ENCODE data around the gene RIN1. TPM values are rescaled to one million over a fixed set of nuclear protein-coding genes. Genes with fewer than 3 reads are reported as not detected.
"Not testable (repeated sequence)": the region's sequence is repeated elsewhere in the genome, so short reads cannot be mapped to it uniquely, and the experiment has no call there.

The RIN1 gene
- total RNA-seq, 2 donors from 2014 or later = 1.9 to 3.4 TPM

DNA sequence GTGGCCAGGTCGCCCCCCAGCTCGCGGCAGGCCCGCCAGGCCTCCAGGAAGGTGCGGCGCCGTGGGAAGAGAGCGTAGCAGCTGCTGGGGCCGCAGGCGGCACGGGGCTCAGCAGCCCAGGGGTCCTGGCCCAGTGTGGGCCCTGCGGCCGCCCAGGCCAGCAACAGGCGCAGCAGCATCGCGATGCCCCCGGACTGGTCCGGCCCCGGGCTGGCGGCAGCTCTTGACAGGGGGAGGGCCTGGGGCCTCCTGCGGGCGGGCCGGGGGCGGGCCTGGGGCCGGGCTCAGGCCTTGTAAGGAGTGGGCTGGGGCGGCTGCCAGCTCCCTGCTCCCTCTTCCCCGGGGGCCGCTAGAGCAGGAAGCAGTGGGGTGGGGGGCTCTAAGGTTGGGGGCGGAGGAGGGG, 19.4 kb downstream of the RIN1 start, which contains the start of gene CD248:
Gene CD248 (minus strand): TSS at position 196 of the 403 bp plus-strand sequence. CDS start 17 bp downstream, at position 179.
- H3K9me3 ChIP-seq (ENCODE audit: control insufficient read depth, low read length, poor library complexity, severe bottlenecking) = no peaks in the 10 kb centered on the region
- no peak for DNase-seq
- ATAC-seq = no peak
- Mint-ChIP-seq H3K36me3 (ENCODE audit: low read depth) (no peaks in the 10 kb centered on the region), H3K27ac (no peak within 1 kb of the TSS), H3K4me3 (no peak within 1 kb of the TSS), H3K27me3 (no peaks in the 10 kb centered on the region), H3K4me1 (peaks cover 21% of the 10 kb centered on the region)

DNA sequence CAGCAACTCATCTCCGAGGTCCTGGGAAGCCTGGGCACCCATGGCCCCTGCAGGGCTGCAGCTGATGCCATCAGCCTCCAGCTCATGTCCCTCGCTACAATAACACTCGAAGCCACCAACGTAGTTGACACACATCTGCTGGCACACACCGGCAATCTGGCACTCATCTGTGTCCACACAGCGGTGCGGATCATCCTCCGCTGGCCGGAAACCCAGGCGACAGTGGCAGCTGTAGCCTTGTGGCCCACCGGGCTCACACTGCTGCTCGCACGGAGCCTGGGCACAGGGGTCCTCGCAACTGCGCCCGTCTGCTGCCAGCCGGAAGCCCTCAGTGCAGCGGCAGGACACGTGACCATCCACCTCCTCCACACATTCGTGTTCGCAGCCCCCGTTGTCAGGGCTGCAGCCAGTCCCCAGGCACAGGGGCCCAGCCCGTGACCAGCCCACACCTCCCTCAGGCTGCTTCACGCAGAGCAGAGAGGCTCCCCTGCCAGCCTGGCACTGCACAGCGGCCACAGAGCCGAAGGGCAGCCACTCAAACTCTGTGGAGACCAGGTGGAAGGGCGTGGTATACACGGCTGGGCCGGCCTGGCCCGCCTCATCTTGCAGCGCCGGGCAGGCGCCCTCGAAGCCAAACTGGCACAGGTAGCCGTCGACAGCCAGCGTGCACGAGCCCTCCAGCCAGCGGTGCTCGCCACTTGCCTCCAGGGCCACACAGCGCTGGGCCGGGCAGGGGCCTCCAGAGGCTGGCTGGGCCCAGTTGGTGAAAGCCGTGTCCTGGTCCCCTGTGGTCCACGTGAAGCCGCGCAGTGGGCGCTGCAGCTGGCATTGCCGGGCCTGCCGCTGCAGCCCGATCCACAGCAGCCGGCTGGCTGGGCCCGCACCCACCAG, 20.1 kb downstream of the RIN1 start:
- Mint-ChIP-seq H3K36me3 (ENCODE audit: low read depth) (no peaks in the 10 kb centered on the region), H3K27me3 (no peaks in the 10 kb centered on the region), H3K4me1 (peaks cover 22% of the 10 kb centered on the region), H3K27ac (peak overlapping the region; percentile 62), H3K4me3 (no peak overlapping the region)
- ATAC-seq (no peak), DNase-seq (no peak)
- H3K9me3 ChIP-seq (ENCODE audit: control insufficient read depth, low read length, poor library complexity, severe bottlenecking) = no peaks in the 10 kb centered on the region

DNA sequence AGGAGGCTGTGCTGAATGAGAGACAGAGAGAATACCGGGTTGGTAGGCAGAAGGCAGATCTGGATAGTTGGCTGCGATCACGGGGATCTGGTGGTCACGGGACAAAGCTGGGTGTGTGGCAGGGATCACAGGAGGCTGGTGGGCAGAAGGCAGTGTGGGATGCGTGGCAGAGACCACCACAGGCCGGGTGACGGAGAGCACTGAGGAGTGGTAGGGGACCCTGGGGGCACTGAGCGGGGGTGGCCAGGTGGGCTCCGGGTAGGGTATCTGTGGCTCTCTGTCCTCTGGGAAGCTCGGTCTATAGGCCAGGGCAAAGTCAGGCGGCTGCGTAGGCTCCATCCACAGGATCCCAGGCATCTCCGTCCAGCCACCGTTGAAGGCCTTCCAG, 20.7 kb downstream of the RIN1 start:
- H3K9me3 ChIP-seq (ENCODE audit: control insufficient read depth, low read length, poor library complexity, severe bottlenecking) = no peaks in the 10 kb centered on the region
- peaks cover 22% of the 10 kb centered on the region for H3K4me1 Mint-ChIP-seq
- peak overlapping the region; percentile 62 for H3K27ac Mint-ChIP-seq
- DNase-seq = no peak
- no peaks in the 10 kb centered on the region for H3K36me3 Mint-ChIP-seq (ENCODE audit: low read depth)
- H3K4me3 Mint-ChIP-seq = no peak overlapping the region
- no peaks in the 10 kb centered on the region for H3K27me3 Mint-ChIP-seq
- no peak for ATAC-seq

DNA sequence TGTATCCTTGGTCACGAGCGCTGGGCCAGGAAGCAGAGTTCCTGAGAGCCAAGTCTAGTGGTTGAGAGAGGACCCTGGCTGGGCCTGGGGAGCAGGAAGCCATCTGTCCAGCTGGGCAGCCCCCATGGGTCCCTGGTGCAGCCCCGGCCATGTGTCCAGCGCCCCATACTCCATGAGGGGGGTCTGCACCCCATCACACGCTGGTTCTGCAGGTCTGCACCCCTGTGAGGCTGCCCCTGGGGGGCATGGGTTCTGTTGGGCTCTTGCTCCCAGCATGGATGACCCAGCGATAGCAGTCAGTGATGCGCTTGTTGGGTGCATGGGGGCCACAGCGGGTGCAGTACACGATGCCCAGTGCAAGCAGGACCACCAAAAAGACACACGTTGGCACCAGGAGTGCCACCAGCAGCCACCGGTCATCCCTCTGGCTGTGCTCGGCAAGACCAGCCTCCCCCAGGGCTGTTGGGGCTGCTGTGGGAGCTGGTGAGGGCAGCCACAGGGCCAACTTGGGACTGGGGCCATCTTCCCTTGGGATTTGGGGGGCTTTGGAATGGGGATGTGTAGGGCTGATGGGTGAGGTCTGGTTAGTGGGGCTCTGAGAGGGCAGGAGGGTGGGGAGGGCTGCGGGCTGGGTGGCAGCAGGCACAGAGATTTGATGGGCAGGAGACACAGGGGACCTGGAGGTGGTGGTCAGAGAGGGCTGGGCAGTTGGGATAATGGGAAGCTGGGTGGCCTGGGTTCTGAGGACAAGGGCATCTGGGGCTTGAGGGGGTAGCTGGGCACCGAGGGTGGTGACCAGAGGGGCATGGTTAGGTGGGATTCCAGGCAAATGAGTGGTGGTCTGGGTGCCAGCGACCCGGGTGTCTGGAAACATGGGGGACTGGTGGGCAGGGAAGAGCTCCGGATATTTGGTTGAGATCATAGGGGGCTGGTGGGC, 21.4 kb downstream of the RIN1 start:
- no peaks in the 10 kb centered on the region for H3K9me3 ChIP-seq (ENCODE audit: control insufficient read depth, low read length, poor library complexity, severe bottlenecking)
- Mint-ChIP-seq H3K27me3 (no peaks in the 10 kb centered on the region), H3K4me1 (peaks cover 22% of the 10 kb centered on the region), H3K36me3 (ENCODE audit: low read depth) (no peaks in the 10 kb centered on the region), H3K27ac (peak overlapping the region; percentile 62), H3K4me3 (no peak overlapping the region)
- DNase-seq (no peak), ATAC-seq (no peak)

DNA sequence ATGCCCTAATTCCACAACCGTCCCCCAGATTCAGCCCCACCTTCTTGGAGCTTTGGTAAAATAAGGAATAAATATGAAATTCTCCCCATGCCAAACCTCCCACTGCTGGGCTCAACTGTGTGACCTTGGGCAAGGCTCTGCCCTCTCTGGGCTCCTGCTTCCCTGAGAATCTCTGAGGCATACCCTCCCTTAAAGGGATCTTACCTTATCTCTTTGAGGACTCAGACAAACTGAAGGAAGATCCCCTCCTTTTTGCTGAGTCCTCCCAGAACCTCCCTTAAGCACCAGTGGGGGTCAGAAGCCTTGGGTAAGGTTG, 22.1 kb downstream of the RIN1 start:
- no peaks in the 10 kb centered on the region for H3K36me3 Mint-ChIP-seq (ENCODE audit: low read depth)
- no peak overlapping the region for H3K27ac Mint-ChIP-seq
- peaks cover 22% of the 10 kb centered on the region for H3K4me1 Mint-ChIP-seq
- H3K9me3 ChIP-seq (ENCODE audit: control insufficient read depth, low read length, poor library complexity, severe bottlenecking) = no peaks in the 10 kb centered on the region
- H3K4me3 Mint-ChIP-seq = peak overlapping the region; percentile 65
- H3K27me3 Mint-ChIP-seq = no peaks in the 10 kb centered on the region
- DNase-seq (no peak), ATAC-seq (no peak)

DNA sequence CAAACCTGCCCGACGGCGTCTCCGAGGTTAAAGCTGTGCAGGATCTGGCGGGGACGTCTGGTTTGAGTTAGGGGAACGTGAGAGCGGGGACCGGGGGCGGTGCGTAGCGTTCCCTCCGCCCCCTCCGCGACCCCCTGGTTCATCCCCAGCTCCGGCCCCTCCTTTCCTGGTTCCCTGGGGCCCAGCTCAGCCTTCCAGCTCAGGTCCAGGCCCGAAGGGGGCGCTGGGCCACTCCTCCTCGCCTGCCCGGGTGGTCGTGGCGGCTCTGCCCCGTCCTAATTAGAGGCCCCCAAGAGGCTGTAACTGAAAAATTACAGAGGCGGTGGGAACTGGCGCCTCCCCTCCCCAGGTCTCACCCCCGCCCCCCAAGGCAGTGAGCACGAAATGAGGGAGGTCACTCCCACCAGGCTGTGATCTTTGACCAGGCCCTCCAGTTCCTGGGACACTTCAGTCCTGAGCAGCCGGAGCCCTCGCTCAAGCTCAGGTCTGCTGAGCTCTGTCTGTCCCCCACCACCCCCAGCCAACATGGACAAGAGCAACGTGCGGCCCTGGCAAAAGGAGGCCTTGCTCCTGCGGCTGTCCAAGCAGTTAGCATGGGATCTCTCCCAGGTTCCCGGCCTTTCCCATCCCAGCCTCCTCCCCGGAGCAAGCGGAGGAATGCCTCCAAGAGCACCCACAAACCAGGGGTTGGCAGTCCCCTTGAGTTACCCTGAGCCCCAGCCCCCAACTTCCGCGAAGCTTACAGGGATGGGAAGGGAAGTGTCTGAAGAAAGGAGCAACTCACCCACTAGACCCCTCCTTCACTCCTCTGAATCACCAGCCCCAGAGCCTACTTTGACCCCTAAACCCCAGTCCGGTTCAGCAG, 22.7 kb downstream of the RIN1 start:
- Mint-ChIP-seq H3K27ac (peak overlapping the region; percentile 88), H3K27me3 (no peaks in the 10 kb centered on the region), H3K4me1 (peaks cover 18% of the 10 kb centered on the region), H3K4me3 (peak overlapping the region; percentile 95), H3K36me3 (ENCODE audit: low read depth) (no peaks in the 10 kb centered on the region)
- ATAC-seq (no peak), DNase-seq (no peak)
- no peaks in the 10 kb centered on the region for H3K9me3 ChIP-seq (ENCODE audit: control insufficient read depth, low read length, poor library complexity, severe bottlenecking)

DNA sequence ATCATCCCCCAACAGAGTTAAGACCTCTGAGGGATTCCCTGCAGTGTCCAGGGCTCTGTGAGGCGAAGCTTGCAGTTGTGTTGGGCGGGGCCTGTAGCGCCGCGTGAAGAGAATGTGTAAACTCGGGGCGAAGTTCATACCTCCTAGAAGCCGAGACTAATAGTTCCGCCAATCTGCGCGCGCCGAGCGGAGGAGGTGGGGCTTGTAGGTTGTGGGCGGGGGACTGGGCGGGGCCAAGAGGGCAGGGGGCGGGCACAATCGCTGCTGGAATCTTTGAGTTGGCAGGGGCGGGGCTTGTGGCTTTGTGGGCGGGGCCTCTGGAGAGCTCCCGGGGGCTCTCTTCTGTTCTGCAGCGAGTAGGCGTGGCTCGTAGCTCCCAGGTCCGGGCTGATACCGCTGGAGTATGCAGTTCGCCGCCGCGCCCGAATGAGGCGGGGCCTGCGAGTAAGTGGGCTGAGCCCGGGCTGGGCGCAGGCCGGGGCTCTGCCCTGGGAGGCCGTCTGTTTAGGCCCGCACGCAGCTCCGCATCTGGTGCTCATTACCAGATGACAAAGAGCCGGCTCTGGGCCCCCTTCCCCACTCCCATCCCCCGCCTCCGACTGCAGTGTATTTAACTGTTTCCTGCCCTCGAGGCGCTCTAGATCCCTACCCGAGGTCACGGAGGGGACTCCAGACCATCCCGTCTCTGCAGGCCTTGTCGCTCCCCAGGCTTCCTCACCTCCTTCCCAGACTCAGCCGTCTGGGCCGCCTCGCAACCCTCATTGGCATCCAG, 23.5 kb downstream of the RIN1 start:
- peak; percentile 72 for ATAC-seq
- H3K9me3 ChIP-seq (ENCODE audit: control insufficient read depth, low read length, poor library complexity, severe bottlenecking) = no peaks in the 10 kb centered on the region
- DNase-seq = peak; percentile 98
- Mint-ChIP-seq H3K4me3 (peak overlapping the region; percentile 95), H3K27me3 (no peaks in the 10 kb centered on the region), H3K4me1 (peaks cover 15% of the 10 kb centered on the region), H3K27ac (peak overlapping the region; percentile 88), H3K36me3 (ENCODE audit: low read depth) (no peaks in the 10 kb centered on the region)

DNA sequence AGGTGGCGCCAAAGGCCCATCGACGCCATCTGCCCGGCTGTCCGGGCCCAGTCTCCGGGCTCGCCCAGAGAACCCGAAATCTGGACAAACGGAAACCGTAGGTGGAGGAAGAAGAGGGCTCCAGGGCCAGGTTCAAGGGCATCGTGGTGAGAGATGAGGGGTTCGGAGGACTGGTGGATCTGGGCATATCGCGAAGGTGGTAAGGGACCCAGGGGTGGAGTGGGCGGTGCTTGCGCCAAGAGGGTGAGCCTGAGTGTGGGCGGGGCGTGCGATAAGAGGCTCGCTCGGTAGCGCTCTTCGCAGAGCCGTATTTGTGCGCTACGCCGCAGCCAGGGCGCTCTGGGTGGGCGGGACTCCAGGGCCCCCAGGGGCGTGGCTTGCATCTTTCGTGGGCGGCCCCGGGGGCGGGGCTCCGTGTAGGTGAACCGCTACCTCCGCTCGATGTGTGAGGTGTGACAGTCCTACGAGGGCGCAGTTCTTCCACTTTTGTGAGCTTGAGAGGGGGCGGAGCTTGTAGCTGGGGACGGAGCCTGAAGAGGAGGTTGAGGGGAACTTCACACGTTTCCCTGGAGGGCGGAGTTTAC, 24.2 kb downstream of the RIN1 start:
- H3K4me3 Mint-ChIP-seq = peak overlapping the region; percentile 95
- no peaks in the 10 kb centered on the region for H3K9me3 ChIP-seq (ENCODE audit: control insufficient read depth, low read length, poor library complexity, severe bottlenecking)
- DNase-seq (peak; percentile 88 to 97 (median 95)), ATAC-seq (peak; percentile 80)
- peaks cover 7% of the 10 kb centered on the region for H3K27me3 Mint-ChIP-seq
- H3K4me1 Mint-ChIP-seq = peaks cover 17% of the 10 kb centered on the region
- peak overlapping the region; percentile 88 for H3K27ac Mint-ChIP-seq
- no peaks in the 10 kb centered on the region for H3K36me3 Mint-ChIP-seq (ENCODE audit: low read depth)

DNA sequence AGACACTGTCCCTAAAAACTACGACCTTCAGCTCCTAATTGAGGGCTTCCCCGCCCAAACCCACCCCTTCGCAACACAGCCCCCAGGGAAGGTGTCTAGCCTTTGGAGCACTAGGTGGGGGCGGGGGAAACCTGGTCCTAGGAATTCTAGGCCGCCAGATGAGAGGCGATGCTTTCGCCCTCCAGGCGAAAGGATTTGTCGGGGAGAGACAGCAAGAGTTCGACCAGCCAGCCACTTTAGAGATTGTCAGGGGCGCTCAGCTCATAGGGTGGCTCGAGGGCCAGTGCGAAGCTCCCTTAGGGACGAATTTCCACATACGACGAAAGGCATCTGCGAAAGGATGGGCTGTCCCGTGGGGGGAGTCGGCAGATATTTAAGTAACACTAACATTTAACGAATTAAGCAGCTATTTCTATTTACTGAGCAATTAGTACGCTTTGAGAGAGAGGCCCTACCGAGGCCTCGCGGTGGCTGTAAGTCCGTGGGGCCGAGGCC, 24.7 kb downstream of the RIN1 start:
- DNase-seq (no peak), ATAC-seq (peak; percentile 42)
- Mint-ChIP-seq H3K4me1 (peaks cover 17% of the 10 kb centered on the region), H3K27me3 (peaks cover 7% of the 10 kb centered on the region), H3K4me3 (peak overlapping the region; percentile 95), H3K27ac (peak overlapping the region; percentile 88), H3K36me3 (ENCODE audit: low read depth) (no peaks in the 10 kb centered on the region)
- H3K9me3 ChIP-seq (ENCODE audit: control insufficient read depth, low read length, poor library complexity, severe bottlenecking) = no peaks in the 10 kb centered on the region

DNA sequence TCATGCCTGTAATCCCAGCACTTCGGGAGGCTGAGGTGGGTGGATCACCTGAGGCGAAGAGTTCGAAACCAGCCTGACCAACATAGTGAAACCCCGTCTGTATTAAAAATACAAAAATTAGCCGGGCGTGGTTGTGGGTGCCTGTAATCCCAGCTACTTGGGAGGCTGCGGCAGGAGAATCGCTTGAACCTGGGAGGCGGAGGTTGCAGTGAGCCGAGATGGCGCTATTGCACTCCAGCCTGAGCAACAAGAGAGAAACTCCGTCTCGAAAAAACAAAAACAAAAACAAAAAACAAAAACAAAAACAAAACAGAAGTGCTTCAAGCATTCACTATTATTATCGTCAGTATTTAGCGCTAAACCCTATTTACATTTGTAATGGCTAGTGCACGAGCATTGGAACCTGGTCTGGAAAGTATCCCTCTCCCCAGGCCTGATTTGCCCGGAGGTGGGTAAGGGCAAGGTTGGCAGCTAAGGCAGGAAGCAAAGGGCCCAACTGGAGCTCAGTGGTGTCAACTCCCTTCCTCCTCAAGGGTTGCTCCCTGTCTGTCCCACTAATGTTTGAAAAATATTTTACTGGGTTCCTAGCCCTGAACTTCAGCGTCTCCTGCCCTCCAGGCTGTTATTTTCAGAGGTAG, 25.3 kb downstream of the RIN1 start:
- ATAC-seq; H3K36me3 Mint-ChIP-seq (ENCODE audit: low read depth); H3K27me3 Mint-ChIP-seq; H3K4me3 Mint-ChIP-seq; DNase-seq; H3K9me3 ChIP-seq (ENCODE audit: control insufficient read depth, low read length, poor library complexity, severe bottlenecking): not testable (repeated sequence)
- Mint-ChIP-seq H3K27ac (peak overlapping the region; percentile 88), H3K4me1 (peaks cover 17% of the 10 kb centered on the region)

DNA sequence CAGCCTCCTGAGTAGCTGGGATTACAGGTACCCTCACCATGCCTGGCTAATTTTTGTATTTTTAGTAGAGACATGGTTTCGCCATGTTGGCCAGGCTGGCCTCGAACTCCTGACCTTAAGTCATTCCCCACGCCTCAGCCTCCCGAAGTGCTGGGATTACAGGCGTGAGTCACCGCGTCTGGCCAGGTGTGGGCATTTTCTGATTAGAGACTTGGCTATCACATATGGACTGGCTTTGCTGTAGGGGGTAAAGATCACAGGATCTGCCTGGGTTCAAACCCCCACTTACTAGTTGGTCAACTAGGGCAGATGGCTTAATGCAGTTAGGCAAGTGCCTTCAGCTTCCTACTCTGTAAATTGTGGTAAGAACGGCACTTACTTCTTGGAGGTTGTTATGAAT, 25.9 kb downstream of the RIN1 start:
- no peak for ATAC-seq
- Mint-ChIP-seq H3K27ac (no peak overlapping the region), H3K36me3 (ENCODE audit: low read depth) (no peaks in the 10 kb centered on the region), H3K27me3 (peaks cover 7% of the 10 kb centered on the region), H3K4me3 (no peak overlapping the region), H3K4me1 (peaks cover 15% of the 10 kb centered on the region)
- no peaks in the 10 kb centered on the region for H3K9me3 ChIP-seq (ENCODE audit: control insufficient read depth, low read length, poor library complexity, severe bottlenecking)
- DNase-seq = no peak

Data from T-helper 17 cell (primary cell).